HCT116 (cell line): ENCODE measurements around the gene SH3PXD2A. TPM values are rescaled to one million over a fixed set of nuclear protein-coding genes. Genes with fewer than 3 reads are reported as not detected.

Source experiments
- ATAC-seq: fragments of 200-7000 bp; cut with Tn5 transposase; 2 replicates; pipeline ENCODE4 v1.9.1; 2020; ENCODE audit warnings: mild to moderate bottlenecking, moderate library complexity
- BruUV-seq: library from RNA; stranded (reverse); fragments of 400-500 nt; replicated peaks from 2 replicates; lab custom pipeline; 2021; lab: Mats Ljungman, UMichigan
- CTCF ChIA-PET: fragments of 300-600 bp; sonication (Branson Sonifier 250); formaldehyde crosslinking; loops from one replicate; lab custom pipeline; 2021; ENCODE audit warnings: antibody characterized with exemption; lab: Charles Lee
- POLR2A ChIA-PET: fragments of 300-600, 350-600 bp; sonication (Branson Sonifier 250); formaldehyde crosslinking; loops from one replicate; lab custom pipeline; 2021; ENCODE audit warnings: antibody characterized with exemption; lab: Charles Lee
- RAD21 ChIA-PET, 2 experiments: fragments of 300-600 bp; sonication (Branson Sonifier 250); formaldehyde crosslinking; loops; one replicate each; lab custom pipeline; 2023; ENCODE audit warnings: low total read pairs in 2 of 2; ENCODE audit not compliant: uncharacterized antibody in 2 of 2, unreplicated experiment in 2 of 2, low non-redundant PET in 1 of 2; lab: Charles Lee
- DNase-seq: peaks from one replicate; pipeline ENCODE4 v3.0.0-alpha.2; 2010; ENCODE audit warnings: low read depth, low spot score
- H2AFZ ChIP-seq: fragments of 200-600 bp; shearing (Covaris generic), sonication (generic); 2 replicates; pipeline ENCODE4 v1.6.1; 2017; ENCODE audit warnings: low read depth, mixed run types, mixed read lengths, antibody characterized with exemption, low read length; ENCODE audit not compliant: poor library complexity, severe bottlenecking
- H3K27ac ChIP-seq: 2 replicates; pipeline ENCODE4 v1.5.1; 2012; ENCODE audit warnings: low read depth, low read length
- H3K27me3 ChIP-seq: fragments of 200-600 bp; sonication (generic); 2 replicates; pipeline ENCODE4 v1.6.1; 2016; ENCODE audit warnings: mixed run types, low read length, mixed read lengths; ENCODE audit not compliant: insufficient read depth
- H3K36me3 ChIP-seq, 2 experiments: fragments of 200-500 bp in 1 of 2; fragments of 200-600 bp in 1 of 2; sonication (Bioruptor generic) in 1 of 2; sonication (generic) in 1 of 2; 2 replicates each; pipeline versions ENCODE4 v1.5.1 to v1.6.1; 2014 to 2016; ENCODE audit warnings: low read length in 2 of 2, inconsistent platforms in 1 of 2, mixed read lengths in 1 of 2, mixed run types in 1 of 2; ENCODE audit not compliant: insufficient read depth in 2 of 2, control insufficient read depth in 1 of 2
- H3K4me1 ChIP-seq, 2 experiments: fragments of 200-600 bp in 1 of 2; sonication (generic) in 1 of 2; 2 replicates each; pipeline versions ENCODE4 v1.5.1 to v1.6.1; 2012 to 2017; ENCODE audit warnings: low read length in 2 of 2, inconsistent platforms in 1 of 2, mild to moderate bottlenecking in 1 of 2, mixed read lengths in 1 of 2, mixed run types in 1 of 2, moderate library complexity in 1 of 2; ENCODE audit not compliant: insufficient read depth in 2 of 2, control insufficient read depth in 1 of 2
- H3K4me2 ChIP-seq: fragments of 200-600 bp; sonication (generic); 2 replicates; pipeline ENCODE4 v1.6.1; 2017; ENCODE audit warnings: mixed run types, low read length, mixed read lengths
- H3K4me3 ChIP-seq, 2 experiments: fragments of 200-600 bp in 1 of 2; sonication (generic) in 1 of 2; replicated peaks in 1 of 2; 2 replicates each; pipeline ENCODE4 v1.5.1; 2011 to 2016; ENCODE audit warnings: low read length in 2 of 2, control low read depth in 1 of 2, low read depth in 1 of 2, mild to moderate bottlenecking in 1 of 2, mixed read lengths in 1 of 2, mixed run types in 1 of 2
- H3K79me2 ChIP-seq: fragments of 200-600 bp; sonication (generic); 2 replicates; pipeline ENCODE4 v1.6.1; 2017; ENCODE audit warnings: mild to moderate bottlenecking, mixed run types, low read length, moderate library complexity, mixed read lengths; ENCODE audit not compliant: insufficient read depth
- H3K9ac ChIP-seq: fragments of 200-600 bp; sonication (generic); 2 replicates; pipeline ENCODE4 v1.6.1; 2016; ENCODE audit warnings: low read length, mixed read lengths
- H3K9me2 ChIP-seq: fragments of 200-600 bp; sonication (generic), shearing (Covaris generic); 2 replicates; pipeline ENCODE4 v1.6.1; 2017; ENCODE audit warnings: mixed run types, mild to moderate bottlenecking, moderate library complexity; ENCODE audit not compliant: insufficient read depth
- H3K9me3 ChIP-seq, 2 experiments: fragments of 200-500 bp in 1 of 2; fragments of 200-600 bp in 1 of 2; sonication (Bioruptor generic) in 1 of 2; sonication (generic) in 1 of 2; 2 replicates each; pipeline ENCODE4 v1.6.1; 2014 to 2017; ENCODE audit warnings: low read length in 2 of 2, mixed read lengths in 2 of 2, inconsistent platforms in 1 of 2, low read depth in 1 of 2, mild to moderate bottlenecking in 1 of 2, mixed run types in 1 of 2, moderate library complexity in 1 of 2; ENCODE audit not compliant: control insufficient read depth in 1 of 2, insufficient read depth in 1 of 2
- H4K20me1 ChIP-seq: fragments of 200-600 bp; sonication (generic), shearing (Covaris generic); 2 replicates; pipeline ENCODE4 v1.6.1; 2017; ENCODE audit warnings: mixed run types, mild to moderate bottlenecking, moderate library complexity; ENCODE audit not compliant: insufficient read depth
- EGR1 ChIP-seq: IDR thresholded peaks from 2 replicates; pipeline ENCODE4 v1.6.1; 2012; ENCODE audit warnings: low read depth
- EZH2 ChIP-seq: fragments of 200-600 bp; sonication (generic); IDR thresholded peaks from 2 replicates; pipeline ENCODE4 v1.6.1; 2017; ENCODE audit warnings: antibody characterized with exemption, mixed run types
- FOSL1 ChIP-seq: IDR thresholded peaks from 2 replicates; pipeline ENCODE4 v1.6.1; 2012; ENCODE audit warnings: low read depth
- POLR2A ChIP-seq: IDR thresholded peaks from 2 replicates; pipeline ENCODE4 v1.7.0; 2011; ENCODE audit warnings: borderline replicate concordance; ENCODE audit not compliant: insufficient read depth, insufficient read length; ENCODE audit errors: extremely low read depth
- POLR2AphosphoS5 ChIP-seq: IDR thresholded peaks from 2 replicates; pipeline ENCODE4 v1.6.1; 2011; ENCODE audit warnings: mild to moderate bottlenecking, low read depth, low read length, moderate library complexity
- REST ChIP-seq: IDR thresholded peaks from 2 replicates; pipeline ENCODE4 v1.6.1; 2012; ENCODE audit warnings: low read depth
- SP1 ChIP-seq: IDR thresholded peaks from 2 replicates; pipeline ENCODE4 v1.6.1; 2012; ENCODE audit warnings: low read depth
- YY1 ChIP-seq: IDR thresholded peaks from 2 replicates; pipeline ENCODE4 v1.6.1; 2011; ENCODE audit warnings: low read length, low read depth, moderate library complexity, mild to moderate bottlenecking; ENCODE audit not compliant: insufficient replicate concordance; ENCODE audit errors: extremely low read depth
- ZNF274 ChIP-seq: fragments of 200-500 bp; sonication (Bioruptor generic); IDR thresholded peaks from 2 replicates; pipeline ENCODE4 v1.6.1; 2014; ENCODE audit warnings: mild to moderate bottlenecking, low read depth, low read length, inconsistent platforms
- intact Hi-C: fragments of 100-400 bp; cut with micrococcal nuclease; formaldehyde crosslinking; loops from 2 replicates; pipeline ENCODE4 v1.10.0; 2022
- total RNA-seq: library from RNA; stranded (reverse); gene quantifications from one replicate; pipeline ENCODE4 v1.2.1, GENCODE V29; 2021; ENCODE audit not compliant: unreplicated experiment
- TF ChIP-seq, protein P1 (sequence below): IDR thresholded peaks from 2 replicates; pipeline ENCODE4 v1.6.1; 2012
- TF ChIP-seq, protein P2 (sequence below): IDR thresholded peaks from 2 replicates; pipeline ENCODE4 v1.6.1; 2012
- TF ChIP-seq, protein P3 (sequence below), 3 experiments: fragments of 200-600 bp in 1 of 3; sonication (generic) in 1 of 3; IDR thresholded peaks in 2 of 3; conservative IDR thresholded peaks in 1 of 3; 2 replicates each; pipeline ENCODE4 v1.5.1; 2012 to 2017; ENCODE audit warnings: low read depth in 2 of 3, low read length in 2 of 3, antibody characterized with exemption in 1 of 3, borderline replicate concordance in 1 of 3, control low read depth in 1 of 3, mild to moderate bottlenecking in 1 of 3, mixed read lengths in 1 of 3, mixed run types in 1 of 3, moderate library complexity in 1 of 3; ENCODE audit not compliant: insufficient read depth in 1 of 3

Gene SH3PXD2A
- total RNA-seq, 1 experiment from 2014 or later: 8.7 TPM

DNA sequence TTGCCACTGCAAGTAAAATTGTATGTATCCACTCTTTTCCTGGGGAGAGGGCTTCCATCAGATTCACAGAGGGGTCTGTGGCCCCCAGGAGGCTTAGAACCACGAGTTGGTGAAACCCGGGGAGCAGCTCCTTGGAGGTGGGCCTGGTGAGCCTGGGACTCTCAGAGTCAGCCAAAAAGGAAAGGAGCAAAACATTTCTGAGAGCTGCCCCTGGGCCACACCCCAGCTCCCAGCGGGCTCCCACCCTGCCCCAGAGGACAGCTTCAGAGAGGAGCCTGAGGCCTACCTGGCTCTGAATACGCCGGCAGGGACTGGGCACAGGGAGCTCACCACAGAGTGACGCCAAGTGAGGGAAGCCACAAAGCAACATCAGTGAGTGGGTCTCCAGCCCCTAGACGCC is 56.9 kb downstream of the SH3PXD2A start:
- TF ChIP-seq, protein P1, sequence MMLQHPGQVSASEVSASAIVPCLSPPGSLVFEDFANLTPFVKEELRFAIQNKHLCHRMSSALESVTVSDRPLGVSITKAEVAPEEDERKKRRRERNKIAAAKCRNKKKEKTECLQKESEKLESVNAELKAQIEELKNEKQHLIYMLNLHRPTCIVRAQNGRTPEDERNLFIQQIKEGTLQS: no peak
- TF ChIP-seq REST (no peak), POLR2A (no peak), EZH2 (no peak), YY1 (no peak), EGR1 (no peak), POLR2AphosphoS5 (no peak), FOSL1 (no peak), SP1 (no peak), ZNF274 (no peak)
- TF ChIP-seq, protein P2, sequence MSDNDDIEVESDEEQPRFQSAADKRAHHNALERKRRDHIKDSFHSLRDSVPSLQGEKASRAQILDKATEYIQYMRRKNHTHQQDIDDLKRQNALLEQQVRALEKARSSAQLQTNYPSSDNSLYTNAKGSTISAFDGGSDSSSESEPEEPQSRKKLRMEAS: no peak
- TF ChIP-seq, protein P3, sequence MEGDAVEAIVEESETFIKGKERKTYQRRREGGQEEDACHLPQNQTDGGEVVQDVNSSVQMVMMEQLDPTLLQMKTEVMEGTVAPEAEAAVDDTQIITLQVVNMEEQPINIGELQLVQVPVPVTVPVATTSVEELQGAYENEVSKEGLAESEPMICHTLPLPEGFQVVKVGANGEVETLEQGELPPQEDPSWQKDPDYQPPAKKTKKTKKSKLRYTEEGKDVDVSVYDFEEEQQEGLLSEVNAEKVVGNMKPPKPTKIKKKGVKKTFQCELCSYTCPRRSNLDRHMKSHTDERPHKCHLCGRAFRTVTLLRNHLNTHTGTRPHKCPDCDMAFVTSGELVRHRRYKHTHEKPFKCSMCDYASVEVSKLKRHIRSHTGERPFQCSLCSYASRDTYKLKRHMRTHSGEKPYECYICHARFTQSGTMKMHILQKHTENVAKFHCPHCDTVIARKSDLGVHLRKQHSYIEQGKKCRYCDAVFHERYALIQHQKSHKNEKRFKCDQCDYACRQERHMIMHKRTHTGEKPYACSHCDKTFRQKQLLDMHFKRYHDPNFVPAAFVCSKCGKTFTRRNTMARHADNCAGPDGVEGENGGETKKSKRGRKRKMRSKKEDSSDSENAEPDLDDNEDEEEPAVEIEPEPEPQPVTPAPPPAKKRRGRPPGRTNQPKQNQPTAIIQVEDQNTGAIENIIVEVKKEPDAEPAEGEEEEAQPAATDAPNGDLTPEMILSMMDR (IDR thresholded peaks at IDR 0.05 in 2 of 3, conservative IDR thresholded peaks at IDR 0.05 in 1 of 3; ENCODE audit: borderline replicate concordance in 1 of 3, insufficient read depth in 1 of 3, low read depth in 2 of 3, low read length in 2 of 3): no peak
- Histone ChIP-seq H3K4me1 (no peaks in the 10 kb centered on the region), H3K9me2 (no peaks in the 10 kb centered on the region), H4K20me1 (no peaks in the 10 kb centered on the region), H3K9ac (no peak overlapping the region), H3K79me2 (no peaks in the 10 kb centered on the region), H3K27me3 (no peaks in the 10 kb centered on the region), H3K4me3 (no peak overlapping the region), H3K27ac (no peak overlapping the region), H2AFZ (no peak overlapping the region), H3K36me3 (no peaks in the 10 kb centered on the region), H3K4me2 (no peak overlapping the region), H3K9me3 (no peaks in the 10 kb centered on the region)
- intact Hi-C loops: no loop called here
- ChIA-PET CTCF (no interaction called here), RAD21 (no interaction called here), POLR2A (no interaction called here)
- BruUV-seq: no TSS peak
- ATAC-seq (no peak), DNase-seq (no peak)
